Pancreas (tissue), 10 donors: ENCODE measurements around the gene GGTLC1. TPM values are rescaled to one million over a fixed set of nuclear protein-coding genes. Genes with fewer than 3 reads are reported as not detected.

Experiments used
- ATAC-seq, 4 donors: fragments of 200-7000 bp; cut with Tn5 transposase; one replicate each; pipeline versions ENCODE4 v1.8.0 to v1.9.1; 2020; ENCODE audit warnings: mild to moderate bottlenecking in 4 of 4, moderate library complexity in 4 of 4
- DNase-seq, 6 donors: peaks; one replicate each; pipeline ENCODE4 v3.0.0-alpha.2; 2020
- FAIRE-seq: peaks from 2 replicates; lab custom pipeline; 2012; peaks lifted over from hg19 to GRCh38; lab: Jason Lieb, UNC
- H3K27ac ChIP-seq, 4 donors: fragments of 200-600 bp; sonication (generic); 1 replicate in 3 of 4; 2 replicates in 1 of 4; pipeline versions ENCODE4 v1.5.0 to v1.8.0; 2020
- H3K27me3 ChIP-seq, 4 donors: fragments of 200-600 bp; one replicate each; pipeline ENCODE4 v1.8.0; 2021
- H3K36me3 ChIP-seq, 3 donors: fragments of 200-600 bp; sonication (generic) in 1 of 3; one replicate each; pipeline versions ENCODE4 v1.5.0 to v1.8.0; 2020 to 2021
- H3K4me1 ChIP-seq, 3 donors: fragments of 200-600 bp; one replicate each; pipeline ENCODE4 v1.8.0; 2021
- H3K4me3 ChIP-seq, 4 donors: fragments of 200-600 bp; sonication (generic) in 2 of 4; one replicate each; pipeline versions ENCODE4 v1.5.0 to v1.8.0; 2020 to 2021
- H3K9me3 ChIP-seq, 4 donors: fragments of 200-600 bp; one replicate each; pipeline ENCODE4 v1.8.0; 2021
- WGBS, 2 donors: extraction: QIAGEN DNeasy Blood & Tissue Kit; methylation state at CpG; one replicate each; pipeline ENCODE4 v1.1.7; 2013; 5-methylcytosine and 5-hydroxymethylcytosine counted together
- intact Hi-C, 3 donors: fragments of 100-400 bp; cut with DNase I; formaldehyde crosslinking; loops; one replicate each; pipeline versions ENCODE4 v1.11.1 to v1.14.2; 2022
- polyA plus RNA-seq, 2 donors: library from polyadenylated mRNA; stranded (reverse); fragments of 200-250 nt; gene quantifications; one replicate each; pipeline ENCODE4 v1.2.3, GENCODE V29; 2013
- total RNA-seq, 6 donors: library from RNA; stranded (reverse); fragmentation: NEBNext Ultra II Directional in 4 of 6; extraction: Animal tissue kit (Norgen Biotek cat#: 25700) in 4 of 6; gene quantifications; one replicate each; pipeline versions ENCODE4 v1.2.1 to v1.2.4, GENCODE V29; 2021 to 2023
- TF ChIP-seq, protein P1 (sequence below), 4 donors: fragments of 200-600 bp; sonication (generic) in 3 of 4; IDR thresholded peaks; one replicate each; pipeline versions ENCODE4 v1.5.0 to v1.8.0; 2021; ENCODE audit warnings: antibody characterized with exemption in 4 of 4
- donor health status: healthy with polysubstance abuse.
- donor health status: DM: no; HTN: no; CAD: no; lungs with moderate emphysema.
- donor health status: DM: no; HTN: no; CAD: no.
- donor health status: control.
- donor health status: control.
- donor health status: Bipolar disorder and iron deficiency.
- donor health status: DM: yes; HTN: yes; CAD: no.
- donor health status: DM: no; HTN: no; CAD: no.
- donor health status: DM: no; HTN: no; CAD: no.
- donor health status: DM: yes; HTN: yes; CAD: no.

The GGTLC1 gene
- total and polyA plus RNA-seq, 8 donors, result 0.19 to 1.0 (median 0.33) TPM; not detected in 3

DNA sequence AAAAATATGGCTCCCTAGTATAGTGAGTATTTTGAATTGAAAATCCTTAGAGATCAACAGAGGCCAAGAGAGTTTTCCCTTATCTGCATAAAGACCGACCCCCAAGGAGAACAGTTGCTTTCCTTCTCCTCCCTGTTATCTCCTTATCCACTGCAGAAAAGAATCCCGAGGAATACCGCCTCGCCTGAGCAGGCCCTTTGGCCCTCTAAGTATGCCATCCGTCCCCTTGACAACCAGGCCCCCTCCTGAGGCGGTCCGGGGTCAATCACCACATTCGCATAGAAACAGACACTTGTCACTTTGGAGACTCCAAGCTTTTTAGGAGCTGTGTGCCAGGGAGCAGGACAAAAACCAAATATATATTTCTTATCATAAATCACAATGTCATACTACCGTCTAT lies 15.9 kb upstream of the GGTLC1 start:
- 47 to 48% methylated on average over 9 of the region's 9 CpGs for WGBS, 2 donors
- DNase-seq, result no peak
- TF ChIP-seq, protein P1, sequence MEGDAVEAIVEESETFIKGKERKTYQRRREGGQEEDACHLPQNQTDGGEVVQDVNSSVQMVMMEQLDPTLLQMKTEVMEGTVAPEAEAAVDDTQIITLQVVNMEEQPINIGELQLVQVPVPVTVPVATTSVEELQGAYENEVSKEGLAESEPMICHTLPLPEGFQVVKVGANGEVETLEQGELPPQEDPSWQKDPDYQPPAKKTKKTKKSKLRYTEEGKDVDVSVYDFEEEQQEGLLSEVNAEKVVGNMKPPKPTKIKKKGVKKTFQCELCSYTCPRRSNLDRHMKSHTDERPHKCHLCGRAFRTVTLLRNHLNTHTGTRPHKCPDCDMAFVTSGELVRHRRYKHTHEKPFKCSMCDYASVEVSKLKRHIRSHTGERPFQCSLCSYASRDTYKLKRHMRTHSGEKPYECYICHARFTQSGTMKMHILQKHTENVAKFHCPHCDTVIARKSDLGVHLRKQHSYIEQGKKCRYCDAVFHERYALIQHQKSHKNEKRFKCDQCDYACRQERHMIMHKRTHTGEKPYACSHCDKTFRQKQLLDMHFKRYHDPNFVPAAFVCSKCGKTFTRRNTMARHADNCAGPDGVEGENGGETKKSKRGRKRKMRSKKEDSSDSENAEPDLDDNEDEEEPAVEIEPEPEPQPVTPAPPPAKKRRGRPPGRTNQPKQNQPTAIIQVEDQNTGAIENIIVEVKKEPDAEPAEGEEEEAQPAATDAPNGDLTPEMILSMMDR (IDR thresholded peaks at IDR 0.05), result no peak
- H3K27ac ChIP-seq, result no peak overlapping the region
- no peaks in the 10 kb centered on the region for H3K36me3 ChIP-seq
- H3K4me1 ChIP-seq, result no peaks in the 10 kb centered on the region
- no peaks in the 10 kb centered on the region for H3K9me3 ChIP-seq
- ATAC-seq, result no peak
- H3K4me3 ChIP-seq, result no peak overlapping the region
- peaks cover 0 to 7% (median 4%) of the 10 kb centered on the region in 4 donors for H3K27me3 ChIP-seq
- no peak for FAIRE-seq
- intact Hi-C loops, result no loop called here

GRCh38 chr20:24002896-24003295 lies 14.3 kb upstream of the GGTLC1 start:
- H3K9me3 ChIP-seq, result no peaks in the 10 kb centered on the region
- H3K36me3 ChIP-seq, result no peaks in the 10 kb centered on the region
- TF ChIP-seq, protein P1 (IDR thresholded peaks at IDR 0.05), result no peak
- peaks cover 0 to 7% (median 4%) of the 10 kb centered on the region in 4 donors for H3K27me3 ChIP-seq
- no peaks in the 10 kb centered on the region for H3K4me1 ChIP-seq
- WGBS, 2 donors, result 76 to 87% methylated on average over 13 of the region's 13 CpGs
- H3K27ac ChIP-seq, result no peak overlapping the region
- no peak for ATAC-seq
- H3K4me3 ChIP-seq, result no peak overlapping the region
- no peak for DNase-seq
- no peak for FAIRE-seq
- intact Hi-C loops, result no loop called here

DNA sequence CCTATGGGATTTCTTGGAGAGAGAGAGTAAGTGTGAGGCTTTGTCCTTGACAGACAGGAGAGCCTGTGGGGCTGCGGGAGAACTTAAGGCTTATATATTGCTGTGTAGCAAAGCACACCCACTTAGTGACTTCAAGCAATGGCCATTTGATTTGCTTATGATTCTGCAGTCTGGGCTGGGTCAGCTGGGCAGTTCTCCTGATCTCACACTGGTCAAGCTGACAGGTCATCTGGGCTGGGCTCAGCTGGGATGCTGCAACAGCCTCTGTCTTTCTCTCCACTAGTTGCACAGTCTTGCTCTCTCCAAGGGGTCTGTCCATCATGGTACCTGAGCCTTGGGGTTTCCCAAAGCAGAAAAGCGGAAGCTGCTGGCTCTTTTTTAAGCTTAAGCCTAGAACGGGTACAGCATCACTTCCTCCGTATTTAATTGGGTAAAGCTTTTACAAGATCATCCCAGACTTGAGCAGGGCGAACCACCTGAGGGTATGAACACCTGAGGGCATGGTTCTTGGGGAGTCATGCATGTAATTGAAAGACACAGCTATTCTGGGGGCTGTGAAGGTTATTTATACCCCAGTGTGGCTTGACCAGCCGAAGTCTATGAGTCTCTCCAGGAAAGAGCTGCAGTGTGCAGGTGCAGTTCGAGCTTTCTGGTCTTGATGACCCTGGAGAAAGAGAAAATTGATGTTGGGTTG lies 13.3 kb upstream of the GGTLC1 start:
- 63 to 76% methylated on average over 7 of the region's 7 CpGs for WGBS, 2 donors
- Histone ChIP-seq H3K36me3 (no peaks in the 10 kb centered on the region), H3K4me3 (no peak overlapping the region), H3K27ac (no peak overlapping the region), H3K9me3 (no peaks in the 10 kb centered on the region), H3K27me3 (peaks cover 0 to 7% (median 4%) of the 10 kb centered on the region in 4 donors), H3K4me1 (no peaks in the 10 kb centered on the region)
- FAIRE-seq, result no peak
- TF ChIP-seq, protein P1 (IDR thresholded peaks at IDR 0.05), result no peak
- ATAC-seq, result no peak
- intact Hi-C loops, result no loop called here
- no peak for DNase-seq

DNA sequence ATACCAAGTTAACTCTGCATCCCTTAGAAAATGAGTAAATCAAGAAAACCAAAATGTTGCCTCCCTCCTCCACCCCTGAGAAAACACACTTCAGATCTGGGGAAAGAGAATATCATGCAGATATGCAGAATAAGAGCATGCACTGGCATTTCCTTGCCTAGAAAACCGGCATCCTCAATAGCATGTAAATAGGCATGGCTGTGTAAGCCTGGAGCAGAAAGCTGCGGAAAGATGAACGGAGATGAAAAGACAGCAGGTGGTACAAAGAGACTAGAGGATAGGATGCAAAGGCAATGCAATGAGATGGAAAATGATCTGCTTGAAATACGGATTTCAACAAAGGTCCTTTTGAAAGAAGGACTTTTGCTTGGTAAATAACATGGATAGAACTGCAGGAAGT lies 10.3 kb upstream of the GGTLC1 start:
- Histone ChIP-seq H3K4me1 (no peaks in the 10 kb centered on the region), H3K9me3 (no peaks in the 10 kb centered on the region), H3K36me3 (no peaks in the 10 kb centered on the region), H3K27ac (no peak overlapping the region), H3K27me3 (peaks cover 0 to 7% (median 4%) of the 10 kb centered on the region in 4 donors), H3K4me3 (no peak overlapping the region)
- DNase-seq (no peak), ATAC-seq (no peak), FAIRE-seq (no peak)
- 56 to 59% methylated on average over 4 of the region's 4 CpGs for WGBS, 2 donors
- TF ChIP-seq, protein P1 (IDR thresholded peaks at IDR 0.05), result no peak
- intact Hi-C loops, result loop anchor here in 2 of 3 donors (5.0 to 10.0 kb wide), 2 partner anchors 62 to 64 kb away; no protein-coding TSS in a partner anchor

DNA sequence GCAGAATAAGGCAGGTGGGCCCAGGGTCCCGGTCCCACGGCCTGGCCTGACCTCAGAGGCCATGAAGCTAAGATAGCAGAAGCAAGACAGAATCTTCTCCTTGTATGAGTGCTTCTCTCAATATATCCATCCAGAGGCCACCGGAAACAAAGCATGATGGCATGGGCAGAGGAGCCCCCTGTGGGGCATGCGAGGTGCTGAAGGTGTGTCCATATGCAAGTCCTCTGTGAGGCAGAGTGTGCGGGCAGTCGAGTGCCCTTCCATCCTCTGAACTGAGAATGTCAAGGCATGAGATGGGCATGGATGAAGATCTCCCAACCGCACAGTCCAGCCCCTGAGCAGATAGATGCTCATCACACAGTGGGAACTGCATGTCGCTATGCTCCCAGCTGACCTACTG lies 9.8 kb upstream of the GGTLC1 start:
- Histone ChIP-seq H3K36me3 (no peaks in the 10 kb centered on the region), H3K4me1 (no peaks in the 10 kb centered on the region), H3K27ac (no peak overlapping the region), H3K27me3 (peaks cover 0 to 7% (median 4%) of the 10 kb centered on the region in 4 donors), H3K4me3 (no peak overlapping the region), H3K9me3 (no peaks in the 10 kb centered on the region)
- TF ChIP-seq, protein P1 (IDR thresholded peaks at IDR 0.05), result no peak
- ATAC-seq (no peak), DNase-seq (no peak), FAIRE-seq (no peak)
- intact Hi-C loops, result loop anchor here in 2 of 3 donors (5.0 to 10.0 kb wide), 2 partner anchors 61 to 64 kb away; no protein-coding TSS in a partner anchor
- 69 to 76% methylated on average over 8 of the region's 8 CpGs for WGBS, 2 donors
